Left ventricle myocardium superior (tissue), 1 donor: Measurements from ENCODE around the gene NEB. TPM values are rescaled to one million over a fixed set of nuclear protein-coding genes. Genes with fewer than 3 reads are reported as not detected.
"Not testable (repeated sequence)": the region's sequence is repeated elsewhere in the genome, so short reads cannot be mapped to it uniquely, and the experiment has no call there.

Experiments used
- ATAC-seq: fragments of 200-7000 bp; cut with Tn5 transposase; one replicate; pipeline ENCODE4 v1.9.1; 2020; ENCODE audit warnings: mild to moderate bottlenecking, moderate library complexity
- DNase-seq: peaks from one replicate; pipeline ENCODE4 v3.0.0-alpha.2; 2020
- intact Hi-C: fragments of 100-400 bp; cut with micrococcal nuclease; formaldehyde crosslinking; loops from one replicate; pipeline ENCODE4 v1.11.0; 2022
- total RNA-seq: library from RNA; stranded (reverse); fragmentation: NEBNext Ultra II Directional; extraction: Animal tissue kit (Norgen Biotek cat#: 25700); gene quantifications from one replicate; pipeline ENCODE4 v1.2.1, GENCODE V29; 2021
- donor health status: DM: no; HTN: yes; CAD: no; lungs with severe emphysema.

Gene NEB
- total RNA-seq, 1 donor from 2014 or later = 0.55 TPM

GRCh38 chr2:151624271-151624670 lies 110.0 kb downstream of the NEB start:
- intact Hi-C loops = no loop called here
- ATAC-seq (no peak), DNase-seq (no peak)

GRCh38 chr2:151623631-151624030 lies 110.6 kb downstream of the NEB start:
- intact Hi-C loops = no loop called here
- DNase-seq = no peak
- ATAC-seq = no peak

GRCh38 chr2:151620761-151621160 lies 113.5 kb downstream of the NEB start:
- intact Hi-C loops = no loop called here
- DNase-seq (no peak), ATAC-seq (no peak)

- ATAC-seq = no peak
- no peak for DNase-seq
- intact Hi-C loops = loop anchor here (10.0 kb wide), 1 partner anchor 405 kb away; no protein-coding TSS in a partner anchor
Observed at GRCh38 chr2:151619337-151619989, 114.8 kb downstream of the NEB start.

- ATAC-seq (no peak), DNase-seq (no peak)
- intact Hi-C loops = loop anchor here (10.0 kb wide), 1 partner anchor 408 kb away; no protein-coding TSS in a partner anchor
Observed at GRCh38 chr2:151616760-151617339, 117.4 kb downstream of the NEB start.

- ATAC-seq (no peak), DNase-seq (no peak)
- intact Hi-C loops = loop anchor here (10.0 kb wide), 1 partner anchor 410 kb away; no protein-coding TSS in a partner anchor
Observed at GRCh38 chr2:151614606-151615306, 119.5 kb downstream of the NEB start.

GRCh38 chr2:151614159-151614558 lies 120.1 kb downstream of the NEB start:
- intact Hi-C loops = loop anchor here (10.0 kb wide), 1 partner anchor 411 kb away; no protein-coding TSS in a partner anchor
- DNase-seq (no peak), ATAC-seq (no peak)

- DNase-seq (no peak), ATAC-seq (no peak)
- intact Hi-C loops = loop anchor here (10.0 kb wide), 1 partner anchor 413 kb away; no protein-coding TSS in a partner anchor
Observed at GRCh38 chr2:151611351-151611750, 122.9 kb downstream of the NEB start.

- ATAC-seq (no peak), DNase-seq (no peak)
- intact Hi-C loops = loop anchor here (10.0 kb wide), 1 partner anchor 414 kb away; no protein-coding TSS in a partner anchor
Observed at GRCh38 chr2:151610310-151610709, 124.0 kb downstream of the NEB start.

GRCh38 chr2:151609705-151610104 lies 124.6 kb downstream of the NEB start:
- ATAC-seq = no peak
- DNase-seq = no peak
- intact Hi-C loops = loop anchor here (10.0 kb wide), 1 partner anchor 415 kb away; no protein-coding TSS in a partner anchor

- intact Hi-C loops, ATAC-seq, DNase-seq: not testable (repeated sequence)
Observed at GRCh38 chr2:151607459-151608424, 126.5 kb downstream of the NEB start.

- ATAC-seq, intact Hi-C loops, DNase-seq: not testable (repeated sequence)
Observed at GRCh38 chr2:151603530-151603929, 130.7 kb downstream of the NEB start.

GRCh38 chr2:151602402-151602801 lies 131.9 kb downstream of the NEB start:
- ATAC-seq, DNase-seq, intact Hi-C loops: not testable (repeated sequence)

GRCh38 chr2:151601803-151602202 lies 132.5 kb downstream of the NEB start:
- intact Hi-C loops, ATAC-seq: not testable (repeated sequence)

GRCh38 chr2:151596903-151597608 lies 137.2 kb downstream of the NEB start:
- DNase-seq, intact Hi-C loops, ATAC-seq: not testable (repeated sequence)

More at GRCh38 chr2:151601803-151602202, 132.5 kb downstream of the NEB start:
- not testable (repeated sequence) for DNase-seq

GRCh38 chr2:151591908-151592255 lies 142.4 kb downstream of the NEB start:
- intact Hi-C loops, DNase-seq, ATAC-seq: not testable (repeated sequence)

- intact Hi-C loops, DNase-seq: not testable (repeated sequence)
- peak; percentile 46 for ATAC-seq
Observed at GRCh38 chr2:151591250-151591907, 142.9 kb downstream of the NEB start.
